Glutamatergic neuron (in vitro differentiated cells): ENCODE data around the gene EHD3. TPM values are rescaled to one million over a fixed set of nuclear protein-coding genes. Genes with fewer than 3 reads are reported as not detected.

Source experiments
- DNase-seq: peaks from one replicate; pipeline ENCODE4 v3.0.0; 2022
- H3K27ac Mint-ChIP-seq: one replicate; pipeline ENCODE4 v1.8.0; 2020; ENCODE audit warnings: mild to moderate bottlenecking, mixed read lengths, inconsistent platforms; ENCODE audit not compliant: unreplicated experiment
- H3K27me3 Mint-ChIP-seq: one replicate; pipeline ENCODE4 v1.8.0; 2020; ENCODE audit warnings: mild to moderate bottlenecking, moderate library complexity, mixed read lengths, inconsistent platforms; ENCODE audit not compliant: unreplicated experiment
- H3K36me3 Mint-ChIP-seq: one replicate; pipeline ENCODE4 v1.8.0; 2020; ENCODE audit warnings: mild to moderate bottlenecking, mixed read lengths, inconsistent platforms; ENCODE audit not compliant: unreplicated experiment
- H3K4me1 Mint-ChIP-seq: one replicate; pipeline ENCODE4 v1.8.0; 2020; ENCODE audit warnings: mild to moderate bottlenecking, low read depth, mixed read lengths, inconsistent platforms; ENCODE audit not compliant: unreplicated experiment
- H3K4me3 Mint-ChIP-seq: one replicate; pipeline ENCODE4 v1.8.0; 2020; ENCODE audit warnings: mild to moderate bottlenecking, mixed read lengths, inconsistent platforms; ENCODE audit not compliant: unreplicated experiment
- H3K9me3 Mint-ChIP-seq: one replicate; pipeline ENCODE4 v1.8.0; 2020; ENCODE audit warnings: mild to moderate bottlenecking, moderate library complexity, mixed read lengths, inconsistent platforms; ENCODE audit not compliant: unreplicated experiment
- long read RNA-seq: library from polyadenylated mRNA; unstranded; transcript quantifications from one replicate; pipeline ENCODE4 v2.0.0, GENCODE V29; 2020; ENCODE audit not compliant: unreplicated experiment
- total RNA-seq: library from RNA; stranded (reverse); fragmentation: NEBNext Ultra II Directional; extraction: Animal tissue kit (Norgen Biotek cat#: 25700); gene quantifications from one replicate; pipeline ENCODE4 v1.2.1, GENCODE V29; 2021; ENCODE audit not compliant: unreplicated experiment
- TF ChIP-seq, protein P1 (sequence below): fragments of 200-600 bp; sonication (generic); IDR thresholded peaks from one replicate; pipeline ENCODE4 v1.5.0; 2021; ENCODE audit not compliant: partially characterized antibody, unreplicated experiment

Gene EHD3
- 11.5 TPM for total RNA-seq
- long read RNA-seq, full-length matches to known transcripts, result 6 of 9 reads
- long read RNA-seq, partial matches to known transcripts, result 1 of 9 reads
- long read RNA-seq, other reads (novel, unspliced or antisense), result 2 of 9 reads

DNA sequence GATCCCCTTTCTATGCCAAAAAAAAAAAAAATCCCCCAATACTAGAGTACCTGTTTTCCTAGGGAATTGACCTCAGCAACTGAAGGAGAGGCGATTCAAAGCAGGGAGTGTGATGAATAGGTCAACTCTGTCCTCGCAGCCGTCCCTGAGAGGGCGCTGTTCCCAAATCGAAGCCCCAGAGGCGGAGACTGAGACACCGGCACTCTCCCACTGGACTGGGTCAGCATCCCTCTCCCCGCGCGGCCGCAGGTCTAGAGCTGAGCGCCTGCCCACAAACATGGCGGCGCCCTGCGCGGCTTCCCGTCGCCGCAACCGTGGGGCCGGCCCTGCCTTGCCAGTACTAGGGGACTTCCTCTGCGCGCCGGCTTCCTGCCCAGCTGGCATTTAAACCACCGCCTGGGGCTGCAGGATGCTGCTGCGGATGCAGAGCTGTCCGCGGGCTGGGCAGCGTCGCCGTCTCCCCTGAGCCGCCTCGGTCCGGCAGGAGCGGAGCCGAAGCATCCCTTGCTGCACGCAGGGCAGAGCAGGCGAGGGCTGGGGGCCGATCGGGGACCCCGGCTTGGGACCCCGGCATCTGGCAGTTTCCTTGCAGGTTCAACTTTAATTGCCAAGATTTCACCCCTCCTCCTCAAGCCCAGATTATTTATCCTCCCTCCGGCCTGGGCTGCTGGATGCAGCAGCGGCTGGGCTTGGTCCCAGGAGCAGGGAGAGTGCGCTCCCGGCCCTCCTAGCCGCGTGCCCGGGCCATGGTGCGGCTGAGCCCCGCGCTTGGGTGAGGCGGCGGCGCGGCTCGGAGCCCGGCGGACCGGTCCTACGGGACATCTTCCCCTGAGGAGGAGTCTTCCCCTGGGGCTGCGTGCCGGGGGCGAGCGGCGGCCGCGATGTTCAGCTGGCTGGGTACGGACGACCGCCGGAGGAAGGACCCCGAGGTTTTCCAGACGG, at the start of gene EHD3:
EHD3 (plus strand) TSS at position 412 of the 942 bp plus-strand sequence; CDS start at position 882, 470 bp downstream.
- Mint-ChIP-seq H3K4me1 (peaks cover 12% of the 10 kb centered on the region), H3K9me3 (peaks cover 4% of the 10 kb centered on the region), H3K27ac (peak within 1 kb of the TSS; percentile 43), H3K36me3 (no peaks in the 10 kb centered on the region), H3K27me3 (no peaks in the 10 kb centered on the region), H3K4me3 (peak within 1 kb of the TSS; percentile 82)
- TF ChIP-seq, protein P1, sequence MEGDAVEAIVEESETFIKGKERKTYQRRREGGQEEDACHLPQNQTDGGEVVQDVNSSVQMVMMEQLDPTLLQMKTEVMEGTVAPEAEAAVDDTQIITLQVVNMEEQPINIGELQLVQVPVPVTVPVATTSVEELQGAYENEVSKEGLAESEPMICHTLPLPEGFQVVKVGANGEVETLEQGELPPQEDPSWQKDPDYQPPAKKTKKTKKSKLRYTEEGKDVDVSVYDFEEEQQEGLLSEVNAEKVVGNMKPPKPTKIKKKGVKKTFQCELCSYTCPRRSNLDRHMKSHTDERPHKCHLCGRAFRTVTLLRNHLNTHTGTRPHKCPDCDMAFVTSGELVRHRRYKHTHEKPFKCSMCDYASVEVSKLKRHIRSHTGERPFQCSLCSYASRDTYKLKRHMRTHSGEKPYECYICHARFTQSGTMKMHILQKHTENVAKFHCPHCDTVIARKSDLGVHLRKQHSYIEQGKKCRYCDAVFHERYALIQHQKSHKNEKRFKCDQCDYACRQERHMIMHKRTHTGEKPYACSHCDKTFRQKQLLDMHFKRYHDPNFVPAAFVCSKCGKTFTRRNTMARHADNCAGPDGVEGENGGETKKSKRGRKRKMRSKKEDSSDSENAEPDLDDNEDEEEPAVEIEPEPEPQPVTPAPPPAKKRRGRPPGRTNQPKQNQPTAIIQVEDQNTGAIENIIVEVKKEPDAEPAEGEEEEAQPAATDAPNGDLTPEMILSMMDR, result peak; percentile 67
- peak; percentile 99 for DNase-seq

DNA sequence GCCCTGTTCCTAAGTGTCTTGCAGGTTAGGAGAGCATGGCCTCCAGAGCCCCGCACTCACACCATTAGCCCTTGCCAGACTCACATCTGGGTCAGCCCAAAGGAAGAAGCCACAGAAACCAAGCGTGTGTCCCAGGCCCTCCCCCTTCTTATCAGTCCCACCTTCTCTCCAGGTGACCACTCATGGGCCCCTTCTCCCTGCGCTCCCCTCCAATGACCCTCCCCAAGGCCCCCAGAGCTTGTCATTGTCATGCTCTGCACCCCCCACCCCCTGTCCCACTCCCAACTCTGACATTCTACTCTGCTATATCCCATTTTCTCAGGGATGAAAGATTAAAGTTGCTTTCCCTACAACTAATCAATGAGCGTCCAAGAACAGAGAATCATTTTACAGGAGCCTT, 46.8 kb upstream of the EHD3 start:
- H3K27ac Mint-ChIP-seq, result no peak overlapping the region
- H3K4me1 Mint-ChIP-seq, result no peaks in the 10 kb centered on the region
- peaks cover 3% of the 10 kb centered on the region for H3K27me3 Mint-ChIP-seq
- no peaks in the 10 kb centered on the region for H3K36me3 Mint-ChIP-seq
- H3K9me3 Mint-ChIP-seq, result no peaks in the 10 kb centered on the region
- DNase-seq, result no peak
- H3K4me3 Mint-ChIP-seq, result no peak overlapping the region
- TF ChIP-seq, protein P1, result no peak

DNA sequence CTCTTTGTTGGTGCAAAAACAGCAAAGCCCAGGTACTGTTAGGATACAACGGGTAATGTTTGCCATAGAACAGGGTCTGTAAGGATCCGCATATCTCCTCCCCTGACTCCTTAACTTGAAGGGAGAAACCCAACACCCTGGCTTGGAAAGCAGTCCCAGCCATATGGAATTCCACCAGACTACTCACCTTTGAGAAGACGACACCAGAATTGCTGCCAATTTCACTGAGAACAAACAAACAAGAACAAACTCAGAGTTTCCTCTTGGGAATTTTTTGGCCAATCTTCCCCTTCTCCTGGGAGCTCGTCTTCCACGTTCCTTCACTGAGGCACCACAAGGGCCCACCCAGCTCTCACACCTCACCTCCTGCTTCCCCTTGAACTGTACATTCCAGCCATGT, 45.8 kb upstream of the EHD3 start:
- Mint-ChIP-seq H3K36me3 (no peaks in the 10 kb centered on the region), H3K27ac (no peak overlapping the region), H3K4me3 (no peak overlapping the region), H3K9me3 (no peaks in the 10 kb centered on the region), H3K27me3 (peaks cover 3% of the 10 kb centered on the region), H3K4me1 (no peaks in the 10 kb centered on the region)
- no peak for DNase-seq
- TF ChIP-seq, protein P1, result no peak

DNA sequence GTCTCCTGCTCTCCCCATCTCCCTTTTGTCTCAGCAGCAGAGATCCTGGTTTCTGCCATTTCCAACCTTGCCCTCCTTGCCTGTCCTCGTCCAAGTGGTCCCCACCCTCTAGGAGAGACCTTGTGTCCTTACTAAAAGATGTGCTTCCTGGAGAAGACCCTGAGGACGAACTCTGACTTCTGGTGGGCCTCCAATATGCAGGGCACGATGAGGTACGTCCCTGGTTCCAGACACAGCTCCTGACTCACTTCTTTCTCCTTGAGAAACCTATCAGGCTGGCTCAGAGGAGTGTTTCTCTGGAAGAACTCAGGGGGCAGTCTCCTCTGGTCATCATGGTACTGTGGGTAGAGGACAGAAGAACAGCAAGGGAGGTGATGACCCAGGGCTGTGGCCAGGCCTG, 44.8 kb upstream of the EHD3 start:
- no peaks in the 10 kb centered on the region for H3K36me3 Mint-ChIP-seq
- no peaks in the 10 kb centered on the region for H3K4me1 Mint-ChIP-seq
- DNase-seq, result no peak
- TF ChIP-seq, protein P1, result no peak
- H3K9me3 Mint-ChIP-seq, result no peaks in the 10 kb centered on the region
- H3K27me3 Mint-ChIP-seq, result peaks cover 3% of the 10 kb centered on the region
- no peak overlapping the region for H3K27ac Mint-ChIP-seq
- H3K4me3 Mint-ChIP-seq, result no peak overlapping the region

DNA sequence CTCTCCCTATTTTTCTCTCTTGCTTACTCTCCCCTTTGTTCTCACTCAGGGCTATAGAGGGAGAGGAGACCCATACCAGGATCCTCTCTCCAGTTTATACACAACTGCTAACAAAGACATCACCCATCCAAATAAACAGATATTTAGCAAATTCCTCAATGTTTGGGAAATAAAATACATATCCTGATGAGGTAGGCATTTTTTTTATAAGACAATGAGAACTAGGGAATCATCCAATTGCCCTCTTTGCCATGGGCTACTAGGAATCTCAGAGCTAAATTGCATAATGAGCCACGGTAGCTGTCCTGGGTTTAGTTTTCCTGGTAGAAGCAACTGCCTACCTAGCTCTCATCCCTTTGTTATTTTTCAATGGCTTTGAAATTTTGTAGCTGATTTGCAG, 43.8 kb upstream of the EHD3 start:
- Mint-ChIP-seq H3K4me3 (no peak overlapping the region), H3K27me3 (peaks cover 3% of the 10 kb centered on the region), H3K9me3 (no peaks in the 10 kb centered on the region), H3K4me1 (no peaks in the 10 kb centered on the region), H3K27ac (no peak overlapping the region), H3K36me3 (no peaks in the 10 kb centered on the region)
- TF ChIP-seq, protein P1, result no peak
- no peak for DNase-seq
